IMR-90 (cell line): ENCODE measurements around the gene TSPAN14. TPM values are rescaled to one million over a fixed set of nuclear protein-coding genes. Genes with fewer than 3 reads are reported as not detected.

Experiments
- ATAC-seq: fragments of 200-7000 bp; cut with Tn5 transposase; 2 replicates; pipeline ENCODE4 v1.9.1; 2020; ENCODE audit warnings: low read depth, mild to moderate bottlenecking, moderate library complexity
- BruUV-seq: library from RNA; stranded (reverse); fragments of 400-500 nt; replicated peaks from 2 replicates; lab custom pipeline; 2021; lab: Mats Ljungman, UMichigan
- CTCF ChIA-PET: fragments of 300-600 bp; formaldehyde crosslinking; extraction: SDS; loops from one replicate; lab custom pipeline; 2021; ENCODE audit warnings: antibody characterized with exemption; lab: Yijun Ruan, JAX
- POLR2A ChIA-PET: fragments of 300-600 bp; sonication (Branson Sonifier 250); formaldehyde crosslinking; loops from one replicate; lab custom pipeline; 2022; ENCODE audit warnings: antibody characterized with exemption; ENCODE audit not compliant: unreplicated experiment; lab: Charles Lee
- DNase-seq: peaks from one replicate; pipeline ENCODE4 v3.0.0; 2013
- H2AFZ ChIP-seq: replicated peaks from 2 replicates; pipeline ENCODE3; 2013; ENCODE audit warnings: low read length, mild to moderate bottlenecking; ENCODE audit not compliant: poor library complexity
- H2AK5ac ChIP-seq: 2 replicates; pipeline ENCODE4 v1.6.1; 2013; ENCODE audit warnings: low read depth, low read length, inconsistent platforms
- H2AK9ac ChIP-seq: replicated peaks from 2 replicates; pipeline ENCODE3; 2013; ENCODE audit warnings: mild to moderate bottlenecking, low read depth, low read length, moderate library complexity; ENCODE audit not compliant: poor library complexity
- H2BK120ac ChIP-seq: 2 replicates; pipeline ENCODE4 v1.6.1; 2013; ENCODE audit warnings: low read depth, low read length, inconsistent platforms
- H2BK15ac ChIP-seq: 3 replicates; pipeline ENCODE4 v1.6.1; 2013; ENCODE audit warnings: low read depth, low read length, inconsistent platforms
- H2BK20ac ChIP-seq: 2 replicates; pipeline ENCODE4 v1.6.1; 2013; ENCODE audit warnings: low read depth, mild to moderate bottlenecking, inconsistent platforms, low read length, moderate library complexity
- H2BK5ac ChIP-seq: 2 replicates; pipeline ENCODE4 v1.6.1; 2013; ENCODE audit warnings: mild to moderate bottlenecking, low read depth, low read length, inconsistent platforms; ENCODE audit not compliant: poor library complexity, severe bottlenecking
- H3K14ac ChIP-seq: replicated peaks from 2 replicates; pipeline ENCODE4 v1.6.1; 2013; ENCODE audit warnings: low read depth, low read length, inconsistent platforms
- H3K18ac ChIP-seq: 2 replicates; pipeline ENCODE4 v1.6.1; 2013; ENCODE audit warnings: low read depth, low read length, control low read depth
- H3K23ac ChIP-seq: 2 replicates; pipeline ENCODE4 v1.6.1; 2013; ENCODE audit warnings: low read depth, low read length, inconsistent platforms
- H3K27ac ChIP-seq: 2 replicates; pipeline ENCODE4 v1.5.1; 2013; ENCODE audit warnings: mild to moderate bottlenecking, control low read depth, low read length; ENCODE audit not compliant: insufficient read depth
- H3K27me3 ChIP-seq: 2 replicates; pipeline ENCODE4 v1.6.1; 2013; ENCODE audit warnings: low read length; ENCODE audit not compliant: control insufficient read depth, insufficient read depth
- H3K36me3 ChIP-seq: 2 replicates; pipeline ENCODE4 v1.6.1; 2013; ENCODE audit warnings: low read length, mixed read lengths; ENCODE audit not compliant: control insufficient read depth, insufficient read depth
- H3K4ac ChIP-seq: 2 replicates; pipeline ENCODE4 v1.6.1; 2013; ENCODE audit warnings: low read depth, low read length, inconsistent platforms
- H3K4me1 ChIP-seq: 2 replicates; pipeline ENCODE4 v1.6.1; 2013; ENCODE audit warnings: low read length, mixed read lengths; ENCODE audit not compliant: control insufficient read depth, insufficient read depth
- H3K4me2 ChIP-seq: 2 replicates; pipeline ENCODE4 v1.6.1; 2013; ENCODE audit warnings: low read depth, mild to moderate bottlenecking, control low read depth, low read length, moderate library complexity
- H3K4me3 ChIP-seq: 2 replicates; pipeline ENCODE4 v1.5.1; 2013; ENCODE audit warnings: low read depth, mild to moderate bottlenecking, control low read depth, low read length, moderate library complexity; ENCODE audit not compliant: insufficient read depth
- H3K56ac ChIP-seq: 2 replicates; pipeline ENCODE4 v1.6.1; 2013; ENCODE audit warnings: low read length, inconsistent platforms; ENCODE audit not compliant: insufficient read depth; ENCODE audit errors: extremely low read depth
- H3K79me1 ChIP-seq, 2 experiments: 2 replicates each; pipeline ENCODE4 v1.6.1; 2013; ENCODE audit warnings: low read length in 2 of 2, inconsistent platforms in 1 of 2, low read depth in 1 of 2
- H3K9ac ChIP-seq: 2 replicates; pipeline ENCODE4 v1.6.1; 2013; ENCODE audit warnings: low read depth, low read length, control low read depth
- H3K9me1 ChIP-seq: 2 replicates; pipeline ENCODE4 v1.6.1; 2013; ENCODE audit warnings: low read length, inconsistent platforms; ENCODE audit not compliant: insufficient read depth
- H3K9me3 ChIP-seq: 2 replicates; pipeline ENCODE4 v1.6.1; 2013; ENCODE audit warnings: low read length; ENCODE audit not compliant: control insufficient read depth, insufficient read depth
- H4K20me1 ChIP-seq: 2 replicates; pipeline ENCODE4 v1.6.1; 2013; ENCODE audit warnings: low read length, inconsistent platforms; ENCODE audit not compliant: insufficient read depth
- H4K5ac ChIP-seq: 2 replicates; pipeline ENCODE4 v1.6.1; 2013; ENCODE audit warnings: mild to moderate bottlenecking, low read depth, low read length, control low read depth
- H4K8ac ChIP-seq, 2 experiments: 2 replicates each; pipeline ENCODE4 v1.6.1; 2013; ENCODE audit warnings: low read depth in 2 of 2, low read length in 2 of 2, control low read depth in 1 of 2, inconsistent platforms in 1 of 2
- H4K91ac ChIP-seq: 2 replicates; pipeline ENCODE4 v1.6.1; 2013; ENCODE audit warnings: low read depth, low read length, inconsistent platforms; ENCODE audit not compliant: insufficient read depth
- BHLHE40 ChIP-seq: fragments of 150-350 bp; IDR thresholded peaks from 2 replicates; pipeline ENCODE4 v1.6.1; 2016; ENCODE audit warnings: mild to moderate bottlenecking, low read depth, low read length
- CEBPB ChIP-seq: IDR thresholded peaks from 2 replicates; pipeline ENCODE4 v1.6.1; 2012; ENCODE audit warnings: low read depth, low read length, improper control_type of control experiment
- CHD1 ChIP-seq: IDR thresholded peaks from 2 replicates; pipeline ENCODE4 v1.6.1; 2012; ENCODE audit warnings: low read depth, low read length, improper control_type of control experiment
- CTCF ChIP-seq: conservative IDR thresholded peaks from 2 replicates; pipeline ENCODE4 v1.5.1; 2012; ENCODE audit warnings: mild to moderate bottlenecking, low read depth, low read length, improper control_type of control experiment
- ELK1 ChIP-seq: fragments of 150-350 bp; IDR thresholded peaks from 2 replicates; pipeline ENCODE4 v1.6.1; 2016; ENCODE audit warnings: low read depth, mild to moderate bottlenecking, low read length, moderate library complexity, borderline replicate concordance
- FOS ChIP-seq: fragments of 150-350 bp; IDR thresholded peaks from 2 replicates; pipeline ENCODE4 v1.6.1; 2016; ENCODE audit warnings: low read depth, low read length
- MAFK ChIP-seq: IDR thresholded peaks from 2 replicates; pipeline ENCODE4 v1.6.1; 2012; ENCODE audit warnings: low read depth, low read length, improper control_type of control experiment
- MAZ ChIP-seq: IDR thresholded peaks from 2 replicates; pipeline ENCODE4 v1.6.1; 2012; ENCODE audit warnings: low read depth, mild to moderate bottlenecking, low read length, improper control_type of control experiment, moderate library complexity, borderline replicate concordance
- MXI1 ChIP-seq: IDR thresholded peaks from 2 replicates; pipeline ENCODE4 v1.6.1; 2012; ENCODE audit warnings: low read depth, mild to moderate bottlenecking, low read length, moderate library complexity, borderline replicate concordance
- NFE2L2 ChIP-seq: fragments of 150-350 bp; IDR thresholded peaks from 2 replicates; pipeline ENCODE4 v1.6.1; 2016; ENCODE audit warnings: low read depth, mild to moderate bottlenecking, low read length
- POLR2A ChIP-seq: IDR thresholded peaks from 2 replicates; pipeline ENCODE4 v1.6.1; 2012; ENCODE audit warnings: mild to moderate bottlenecking, low read depth, low read length
- RAD21 ChIP-seq: IDR thresholded peaks from 2 replicates; pipeline ENCODE4 v1.6.1; 2012; ENCODE audit warnings: low read length, improper control_type of control experiment
- RCOR1 ChIP-seq: IDR thresholded peaks from 2 replicates; pipeline ENCODE4 v1.6.1; 2012; ENCODE audit warnings: mild to moderate bottlenecking, low read length, improper control_type of control experiment; ENCODE audit not compliant: insufficient replicate concordance
- RFX5 ChIP-seq: IDR thresholded peaks from 2 replicates; pipeline ENCODE4 v1.8.0; 2012; ENCODE audit warnings: low read depth, mild to moderate bottlenecking, low read length, moderate library complexity
- SMC3 ChIP-seq: fragments of 150-350 bp; IDR thresholded peaks from 2 replicates; pipeline ENCODE4 v1.6.1; 2016; ENCODE audit warnings: low read depth, mild to moderate bottlenecking, antibody characterized with exemption, low read length, moderate library complexity
- USF2 ChIP-seq: fragments of 150-350 bp; IDR thresholded peaks from 2 replicates; pipeline ENCODE4 v1.6.1; 2017; ENCODE audit warnings: mild to moderate bottlenecking, antibody characterized with exemption, low read length, low read depth
- WGBS, 2 experiments: methylation state at CpG; one replicate each; pipeline versions ENCODE4 v1.1.5 to v1.1.7; 2013; ENCODE audit warnings: missing lambda C conversion rate in 2 of 2; ENCODE audit not compliant: insufficient read length in 1 of 2; ENCODE audit errors: extremely low coverage in 2 of 2; 5-methylcytosine and 5-hydroxymethylcytosine counted together
- dilution Hi-C: fragments of 300-500 bp; cut with HindIII; formaldehyde crosslinking; loops from one replicate; pipeline ENCODE4 v1.14.3; 2018; ENCODE audit warnings: low sequenced_read_pairs; ENCODE audit not compliant: unreplicated experiment
- in situ Hi-C: fragments of 300-500 bp; cut with MboI; formaldehyde crosslinking; loops from 3 replicates; pipeline ENCODE4 v1.14.3; 2019; ENCODE audit warnings: low sequenced_read_pairs, inconsistent platforms, mixed read lengths
- intact Hi-C: fragments of 100-400 bp; cut with micrococcal nuclease; formaldehyde crosslinking; loops from 2 replicates; pipeline ENCODE4 v1.10.0; 2022
- polyA plus RNA-seq, 3 experiments: library from polyadenylated mRNA; depleted of rRNA; stranded (reverse); fragments of >200 nt; gene quantifications; 2 replicates each; pipeline ENCODE4 v1.2.3, GENCODE V29; 2012; ENCODE audit warnings: low replicate concordance in 1 of 3
- total RNA-seq: library from RNA; depleted of rRNA; stranded (reverse); fragments of >200 nt; gene quantifications from 2 replicates; pipeline ENCODE4 v1.2.3, GENCODE V29; 2012

TSPAN14 gene
- total and polyA plus RNA-seq, 2 of the 4 experiments (the other 2 are of a cell fraction): 18.5 to 43.0 TPM

GRCh38 chr10:80429521-80429973 is 24.6 kb upstream of the TSPAN14 start:
- no peak overlapping the region for H3K14ac ChIP-seq
- no peaks in the 10 kb centered on the region for H3K9me3 ChIP-seq
- no peak overlapping the region for H4K5ac ChIP-seq
- no peak overlapping the region for H2AK9ac ChIP-seq
- H3K27me3 ChIP-seq: no peaks in the 10 kb centered on the region
- H4K8ac ChIP-seq: no peak overlapping the region
- H3K9me1 ChIP-seq: no peaks in the 10 kb centered on the region
- no peak overlapping the region for H4K91ac ChIP-seq
- H2BK5ac ChIP-seq: no peak overlapping the region
- H3K4me2 ChIP-seq: no peak overlapping the region
- in situ Hi-C loops: loop anchor here (25.0 kb wide), 1 partner anchor 483 kb away; no protein-coding TSS in a partner anchor
- WGBS, 2 experiments: 64% methylated on average over 2 of the region's 9 CpGs; no CpG with 5 or more reads in 1 of the 2 experiments
- H3K4me1 ChIP-seq: no peaks in the 10 kb centered on the region
- no peak for ATAC-seq
- intact Hi-C loops: no loop called here
- CTCF ChIA-PET: no interaction called here
- dilution Hi-C loops: no loop called here
- peaks cover 3% of the 10 kb centered on the region; the same call in 1 of the 2 replicates for H3K36me3 ChIP-seq
- H2BK120ac ChIP-seq: no peak overlapping the region
- no peak overlapping the region for H3K27ac ChIP-seq
- TF ChIP-seq RFX5 (no peak), CEBPB (no peak), SMC3 (no peak), CTCF (no peak), MAZ (no peak), MXI1 (no peak), POLR2A (no peak), NFE2L2 (no peak), CHD1 (no peak), RAD21 (no peak), FOS (no peak), RCOR1 (no peak), USF2 (no peak), ELK1 (no peak), BHLHE40 (no peak), MAFK (no peak)
- H3K56ac ChIP-seq: no peak overlapping the region
- no peak overlapping the region for H3K4ac ChIP-seq
- H3K18ac ChIP-seq: no peak overlapping the region
- H3K4me3 ChIP-seq: no peak overlapping the region
- H3K9ac ChIP-seq: no peak overlapping the region
- no peaks in the 10 kb centered on the region for H4K20me1 ChIP-seq
- H2BK15ac ChIP-seq: no peak overlapping the region
- no peaks in the 10 kb centered on the region; a peak in 1 of 4 replicates for H3K79me1 ChIP-seq
- no peak for DNase-seq
- no peak overlapping the region for H2AFZ ChIP-seq
- POLR2A ChIA-PET: no interaction called here
- H2BK20ac ChIP-seq: no peak overlapping the region
- no peak overlapping the region for H2AK5ac ChIP-seq
- no peak overlapping the region for H3K23ac ChIP-seq
- BruUV-seq: no TSS peak
